ENCODE measurements around the gene NUDCD3.

GRCh38 chr7:44530990-44531389, 40.5 kb upstream of the NUDCD3 start:
- no peak for TF ChIP-seq POLR2AphosphoS5 (IDR thresholded peaks at IDR 0.05)
- TF ChIP-seq CTCF (IDR thresholded peaks at IDR 0.05) = no peak

Measured in esophagus muscularis mucosa (tissue), 3 donors.